Lung (tissue), 12 donors: ENCODE data around the gene FAM83D. TPM values are rescaled to one million over a fixed set of nuclear protein-coding genes. Genes with fewer than 3 reads are reported as not detected.

Experiments used
- ATAC-seq: fragments of 200-7000 bp; cut with Tn5 transposase; one replicate; pipeline ENCODE4 v1.9.1; 2020; ENCODE audit warnings: moderate number of reproducible peaks; ENCODE audit not compliant: insufficient read depth, low FRiP score
- DNase-seq, 3 donors: peaks; one replicate each; pipeline ENCODE4 v3.0.0-alpha.2; 2013 to 2017
- H3K27ac ChIP-seq, 2 donors: one replicate each; pipeline ENCODE4 v1.5.1; 2013; ENCODE audit warnings: mild to moderate bottlenecking in 2 of 2, moderate library complexity in 2 of 2, control low read depth in 1 of 2, inconsistent platforms in 1 of 2, low read depth in 1 of 2, low read length in 1 of 2
- H3K27me3 ChIP-seq, 3 donors: one replicate each; pipeline ENCODE4 v1.5.1; 2013; ENCODE audit warnings: low read length in 2 of 3; ENCODE audit not compliant: control insufficient read depth in 3 of 3, insufficient read depth in 3 of 3
- H3K36me3 ChIP-seq, 4 donors: one replicate each; pipeline ENCODE4 v1.5.1; 2013; ENCODE audit warnings: low read length in 4 of 4, mild to moderate bottlenecking in 1 of 4, moderate library complexity in 1 of 4; ENCODE audit not compliant: control insufficient read depth in 4 of 4, insufficient read depth in 4 of 4
- H3K4me1 ChIP-seq, 5 donors: one replicate each; pipeline ENCODE4 v1.5.1; 2013; ENCODE audit warnings: low read length in 5 of 5, mild to moderate bottlenecking in 2 of 5, moderate library complexity in 1 of 5; ENCODE audit not compliant: control insufficient read depth in 5 of 5, insufficient read depth in 5 of 5
- H3K4me3 ChIP-seq: one replicate; pipeline ENCODE4 v1.5.1; 2013; ENCODE audit warnings: mild to moderate bottlenecking, control low read depth, moderate library complexity
- H3K9ac ChIP-seq, 2 donors: one replicate each; pipeline ENCODE4 v1.5.1; 2013; ENCODE audit warnings: low read length in 2 of 2, control low read depth in 1 of 2; ENCODE audit not compliant: insufficient read depth in 1 of 2
- H3K9me3 ChIP-seq, 4 donors: one replicate each; pipeline ENCODE4 v1.5.1; 2013; ENCODE audit warnings: low read length in 3 of 4, mild to moderate bottlenecking in 1 of 4, moderate library complexity in 1 of 4; ENCODE audit not compliant: control insufficient read depth in 4 of 4, insufficient read depth in 3 of 4
- CTCF ChIP-seq: IDR thresholded peaks from 2 replicates; pipeline ENCODE4 v1.5.1; 2012; ENCODE audit warnings: mild to moderate bottlenecking; ENCODE audit errors: control extremely low read depth, extremely low read depth
- WGBS, 2 donors: extraction: QIAGEN DNeasy Blood & Tissue Kit; methylation state at CpG; one replicate each; pipeline ENCODE4 v1.1.7; 2013; 5-methylcytosine and 5-hydroxymethylcytosine counted together
- polyA plus RNA-seq, 2 donors: library from polyadenylated mRNA; stranded (reverse); fragments of 200-250 nt; gene quantifications; one replicate each; pipeline ENCODE4 v1.2.1, GENCODE V29; 2013
- total RNA-seq, 2 donors: library from RNA; depleted of rRNA in 1 of 2; stranded (reverse); fragments of >200 nt in 1 of 2; gene quantifications; one replicate each; pipeline ENCODE4 v1.2.1, GENCODE V29; 2014 to 2021
- donor health status: control.
- donor health status: control.
- donor health status: Bipolar disorder and iron deficiency.
- donor health status: healthy.
- donor health status: DM: yes; HTN: yes; CAD: no.

Gene FAM83D
- total and polyA plus RNA-seq, 4 donors = 0.94 to 3.6 (median 2.8) TPM

GRCh38 chr20:38915355-38915754 lies 10.9 kb upstream of the FAM83D start:
- Histone ChIP-seq H3K9me3 (no peaks in the 10 kb centered on the region), H3K36me3 (peaks cover 0 to 8% (median 0%) of the 10 kb centered on the region in 4 donors), H3K4me3 (no peak overlapping the region), H3K4me1 (no peaks in the 10 kb centered on the region), H3K27me3 (peaks cover 0 to 5% (median 4%) of the 10 kb centered on the region in 3 donors), H3K27ac (no peak overlapping the region), H3K9ac (no peak overlapping the region)
- 95 to 97% methylated on average over 7 of the region's 7 CpGs for WGBS, 2 donors
- TF ChIP-seq CTCF = no peak
- no peak for DNase-seq
- ATAC-seq = no peak

GRCh38 chr20:38917657-38918056 lies 8.6 kb upstream of the FAM83D start:
- H3K4me3 ChIP-seq = no peak overlapping the region
- H3K9me3 ChIP-seq = no peaks in the 10 kb centered on the region
- TF ChIP-seq CTCF = no peak
- H3K9ac ChIP-seq = no peak overlapping the region
- 83 to 84% methylated on average over 4 of the region's 4 CpGs for WGBS, 2 donors
- H3K36me3 ChIP-seq = peaks cover 0 to 10% (median 0%) of the 10 kb centered on the region in 4 donors
- H3K27me3 ChIP-seq = peaks cover 0 to 5% (median 4%) of the 10 kb centered on the region in 3 donors
- H3K4me1 ChIP-seq = no peaks in the 10 kb centered on the region
- DNase-seq = no peak
- ATAC-seq = no peak
- no peak overlapping the region for H3K27ac ChIP-seq

- no peak for DNase-seq
Measured at GRCh38 chr20:38918172-38918571, 8.0 kb upstream of the FAM83D start.

More at GRCh38 chr20:38918172-38918571, 8.0 kb upstream of the FAM83D start:
- Histone ChIP-seq H3K27ac (no peak overlapping the region), H3K4me3 (no peak overlapping the region), H3K4me1 (no peaks in the 10 kb centered on the region), H3K27me3 (peaks cover 0 to 5% (median 4%) of the 10 kb centered on the region in 3 donors), H3K9ac (no peak overlapping the region), H3K9me3 (no peaks in the 10 kb centered on the region), H3K36me3 (peaks cover 0 to 10% (median 0%) of the 10 kb centered on the region in 4 donors)
- 95 to 96% methylated on average over 19 of the region's 19 CpGs for WGBS, 2 donors
- no peak for TF ChIP-seq CTCF
- no peak for ATAC-seq
